ENCODE data around the gene LRCH1. TPM values are rescaled to one million over a fixed set of nuclear protein-coding genes. Genes with fewer than 3 reads are reported as not detected.

LRCH1 gene
- total and polyA plus RNA-seq, 2 donors (not counting 1 experiment from before 2014, with no cell fraction given), result 12.0 to 12.4 TPM

- Histone ChIP-seq H4K20me1 (ENCODE audit: control insufficient read depth, extremely low read depth, insufficient read depth, low read length) (no peaks in the 10 kb centered on the region), H3K4me2 (ENCODE audit: extremely low read depth, insufficient read depth, low read length) (no peak overlapping the region), H3K9ac (ENCODE audit: insufficient read depth, low read length) (no peak overlapping the region), H3K4me3 (replicated peaks in 1 of 4; ENCODE audit: control extremely low read depth in 1 of 4, insufficient read depth in 1 of 4, low read depth in 3 of 4, low read length in 4 of 4) (no peak overlapping the region), H3K79me2 (ENCODE audit: control insufficient read depth, insufficient read depth, low read length) (peaks cover 14% of the 10 kb centered on the region), H3K9me3 (ENCODE audit: control insufficient read depth, insufficient read depth, low read depth, low read length) (no peaks in the 10 kb centered on the region), H2AFZ (ENCODE audit: low read length) (no peak overlapping the region), H3K27ac (ENCODE audit: insufficient read depth, low read length) (no peak overlapping the region), H3K4me1 (ENCODE audit: control insufficient read depth, extremely low read depth, insufficient read depth, low read length) (peaks cover 6% of the 10 kb centered on the region), H3K36me3 (ENCODE audit: control insufficient read depth, insufficient read depth, low read length) (no peaks in the 10 kb centered on the region), H3K27me3 (ENCODE audit: control insufficient read depth, insufficient read depth, low read length) (no peaks in the 10 kb centered on the region)
- no peak for TF ChIP-seq EZH2 (IDR thresholded peaks at IDR 0.05; ENCODE audit: low read length, missing control alignments)
- TF ChIP-seq CTCF (conservative IDR thresholded peaks at IDR 0.05 in 1 of 2, IDR thresholded peaks at IDR 0.05 in 1 of 2; ENCODE audit: low read depth in 1 of 2, low read length in 2 of 2), result no peak
- no peak for DNase-seq (ENCODE audit: low read depth in 2 of 2)
These were observed 74.5 kb downstream of the LRCH1 start for GRCh38 chr13:46627462-46627861.

DNA sequence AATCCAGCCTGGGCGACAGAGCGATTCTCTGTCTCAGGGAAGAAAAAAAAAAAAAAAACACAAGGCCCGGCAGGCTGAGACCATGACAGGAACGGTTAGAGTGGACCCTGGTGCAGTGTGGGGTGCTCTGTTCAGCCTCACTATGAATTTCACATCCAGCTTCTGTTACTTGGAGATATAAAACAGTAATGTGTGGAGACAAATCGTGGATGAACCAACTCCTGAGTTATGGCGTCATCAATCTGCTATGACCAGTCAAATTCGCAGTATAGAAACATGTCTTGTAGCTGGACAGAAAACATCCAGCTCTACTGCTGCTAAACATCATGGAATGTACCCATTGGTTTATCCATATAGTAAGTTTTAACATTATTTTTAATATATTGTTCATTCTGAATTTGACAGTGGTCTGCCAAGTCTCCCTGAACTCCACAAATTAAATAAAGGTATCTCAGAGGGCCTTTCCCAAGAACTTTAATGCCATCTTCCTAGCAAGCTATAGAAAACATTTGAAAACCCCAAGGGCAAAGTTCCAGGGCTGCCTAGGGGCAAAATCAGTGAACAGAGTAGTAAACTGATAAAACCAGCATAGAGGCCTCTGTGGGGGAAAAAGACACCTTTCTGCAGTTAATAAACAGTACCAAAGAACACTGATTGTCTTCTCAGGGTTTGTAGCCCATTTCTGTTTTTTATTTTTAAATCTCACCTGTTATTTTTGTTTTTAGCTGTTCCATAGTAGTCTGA, 75.8 kb downstream of the LRCH1 start:
- DNase-seq (ENCODE audit: low read depth in 2 of 2), result no peak
- TF ChIP-seq EZH2 (IDR thresholded peaks at IDR 0.05; ENCODE audit: low read length, missing control alignments) (no peak), CTCF (conservative IDR thresholded peaks at IDR 0.05 in 1 of 2, IDR thresholded peaks at IDR 0.05 in 1 of 2; ENCODE audit: low read depth in 1 of 2, low read length in 2 of 2) (no peak)
- Histone ChIP-seq H3K27me3 (ENCODE audit: control insufficient read depth, insufficient read depth, low read length) (no peaks in the 10 kb centered on the region), H3K27ac (ENCODE audit: insufficient read depth, low read length) (no peak overlapping the region), H3K79me2 (ENCODE audit: control insufficient read depth, insufficient read depth, low read length) (peaks cover 12% of the 10 kb centered on the region), H3K4me3 (replicated peaks in 1 of 4; ENCODE audit: control extremely low read depth in 1 of 4, insufficient read depth in 1 of 4, low read depth in 3 of 4, low read length in 4 of 4) (no peak overlapping the region), H3K9ac (ENCODE audit: insufficient read depth, low read length) (no peak overlapping the region), H4K20me1 (ENCODE audit: control insufficient read depth, extremely low read depth, insufficient read depth, low read length) (no peaks in the 10 kb centered on the region), H3K4me1 (ENCODE audit: control insufficient read depth, extremely low read depth, insufficient read depth, low read length) (peaks cover 4% of the 10 kb centered on the region), H3K4me2 (ENCODE audit: extremely low read depth, insufficient read depth, low read length) (no peak overlapping the region), H2AFZ (ENCODE audit: low read length) (no peak overlapping the region), H3K36me3 (ENCODE audit: control insufficient read depth, insufficient read depth, low read length) (no peaks in the 10 kb centered on the region), H3K9me3 (ENCODE audit: control insufficient read depth, insufficient read depth, low read depth, low read length) (no peaks in the 10 kb centered on the region)

GRCh38 chr13:46629811-46630413, 76.9 kb downstream of the LRCH1 start:
- Histone ChIP-seq H3K79me2 (ENCODE audit: control insufficient read depth, insufficient read depth, low read length) (peaks cover 9% of the 10 kb centered on the region), H3K36me3 (ENCODE audit: control insufficient read depth, insufficient read depth, low read length) (no peaks in the 10 kb centered on the region), H4K20me1 (ENCODE audit: control insufficient read depth, extremely low read depth, insufficient read depth, low read length) (no peaks in the 10 kb centered on the region), H3K27me3 (ENCODE audit: control insufficient read depth, insufficient read depth, low read length) (no peaks in the 10 kb centered on the region), H3K4me2 (ENCODE audit: extremely low read depth, insufficient read depth, low read length) (no peak overlapping the region), H3K27ac (ENCODE audit: insufficient read depth, low read length) (no peak overlapping the region), H3K4me1 (ENCODE audit: control insufficient read depth, extremely low read depth, insufficient read depth, low read length) (peaks cover 4% of the 10 kb centered on the region), H3K9ac (ENCODE audit: insufficient read depth, low read length) (no peak overlapping the region), H2AFZ (ENCODE audit: low read length) (no peak overlapping the region), H3K4me3 (replicated peaks in 1 of 4; ENCODE audit: control extremely low read depth in 1 of 4, insufficient read depth in 1 of 4, low read depth in 3 of 4, low read length in 4 of 4) (no peak overlapping the region), H3K9me3 (ENCODE audit: control insufficient read depth, insufficient read depth, low read depth, low read length) (no peaks in the 10 kb centered on the region)
- no peak for TF ChIP-seq CTCF (conservative IDR thresholded peaks at IDR 0.05 in 1 of 2, IDR thresholded peaks at IDR 0.05 in 1 of 2; ENCODE audit: low read depth in 1 of 2, low read length in 2 of 2)
- no peak for TF ChIP-seq EZH2 (IDR thresholded peaks at IDR 0.05; ENCODE audit: low read length, missing control alignments)
- DNase-seq (ENCODE audit: low read depth in 2 of 2), result no peak

All from fibroblast of lung (primary cell).